GM23338 (cell line): Measurements from ENCODE around the gene SWT1.

Source experiments
- EZH2 ChIP-seq: fragments of 200-600 bp; sonication (generic); IDR thresholded peaks from one replicate; pipeline ENCODE4 v1.8.0; 2017; ENCODE audit warnings: antibody characterized with exemption, mild to moderate bottlenecking, low read depth; ENCODE audit not compliant: unreplicated experiment
- EZH2phosphoT487 ChIP-seq: fragments of 200-600 bp; sonication (generic); IDR thresholded peaks from one replicate; pipeline ENCODE4 v1.8.1; 2018; ENCODE audit warnings: antibody characterized with exemption; ENCODE audit not compliant: unreplicated experiment
- POLR2AphosphoS5 ChIP-seq: IDR thresholded peaks from 2 replicates; pipeline ENCODE4 v1.6.1; 2016; ENCODE audit warnings: antibody characterized with exemption, low read depth
- ZNF114 ChIP-seq: fragments of 250-450 bp; sonication (Bioruptor Pico); IDR thresholded peaks from 2 replicates; pipeline ENCODE4 v1.5.0; 2020; ENCODE audit warnings: mild to moderate bottlenecking, moderate library complexity
- TF ChIP-seq, protein P1 (sequence below), 2 experiments: fragments of 200-600 bp in 1 of 2; sonication (generic) in 1 of 2; conservative IDR thresholded peaks; 2 replicates each; pipeline versions ENCODE4 v1.5.1 to v1.6.1; 2016 to 2017; ENCODE audit warnings: antibody characterized with exemption in 2 of 2, low read depth in 2 of 2, mild to moderate bottlenecking in 2 of 2, moderate library complexity in 1 of 2
- TF ChIP-seq, protein P2 (sequence below): IDR thresholded peaks from one replicate; pipeline ENCODE4 v1.6.1; 2018; ENCODE audit warnings: antibody characterized with exemption; ENCODE audit not compliant: unreplicated experiment

- TF ChIP-seq EZH2phosphoT487 (no peak), ZNF114 (CRISPR knock-in tag) (no peak), EZH2 (no peak), POLR2AphosphoS5 (no peak)
- TF ChIP-seq, protein P1, sequence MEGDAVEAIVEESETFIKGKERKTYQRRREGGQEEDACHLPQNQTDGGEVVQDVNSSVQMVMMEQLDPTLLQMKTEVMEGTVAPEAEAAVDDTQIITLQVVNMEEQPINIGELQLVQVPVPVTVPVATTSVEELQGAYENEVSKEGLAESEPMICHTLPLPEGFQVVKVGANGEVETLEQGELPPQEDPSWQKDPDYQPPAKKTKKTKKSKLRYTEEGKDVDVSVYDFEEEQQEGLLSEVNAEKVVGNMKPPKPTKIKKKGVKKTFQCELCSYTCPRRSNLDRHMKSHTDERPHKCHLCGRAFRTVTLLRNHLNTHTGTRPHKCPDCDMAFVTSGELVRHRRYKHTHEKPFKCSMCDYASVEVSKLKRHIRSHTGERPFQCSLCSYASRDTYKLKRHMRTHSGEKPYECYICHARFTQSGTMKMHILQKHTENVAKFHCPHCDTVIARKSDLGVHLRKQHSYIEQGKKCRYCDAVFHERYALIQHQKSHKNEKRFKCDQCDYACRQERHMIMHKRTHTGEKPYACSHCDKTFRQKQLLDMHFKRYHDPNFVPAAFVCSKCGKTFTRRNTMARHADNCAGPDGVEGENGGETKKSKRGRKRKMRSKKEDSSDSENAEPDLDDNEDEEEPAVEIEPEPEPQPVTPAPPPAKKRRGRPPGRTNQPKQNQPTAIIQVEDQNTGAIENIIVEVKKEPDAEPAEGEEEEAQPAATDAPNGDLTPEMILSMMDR (conservative IDR thresholded peaks at IDR 0.05; ENCODE audit: low read depth in 2 of 2): peak; percentile 80 to 99
- TF ChIP-seq, protein P2, sequence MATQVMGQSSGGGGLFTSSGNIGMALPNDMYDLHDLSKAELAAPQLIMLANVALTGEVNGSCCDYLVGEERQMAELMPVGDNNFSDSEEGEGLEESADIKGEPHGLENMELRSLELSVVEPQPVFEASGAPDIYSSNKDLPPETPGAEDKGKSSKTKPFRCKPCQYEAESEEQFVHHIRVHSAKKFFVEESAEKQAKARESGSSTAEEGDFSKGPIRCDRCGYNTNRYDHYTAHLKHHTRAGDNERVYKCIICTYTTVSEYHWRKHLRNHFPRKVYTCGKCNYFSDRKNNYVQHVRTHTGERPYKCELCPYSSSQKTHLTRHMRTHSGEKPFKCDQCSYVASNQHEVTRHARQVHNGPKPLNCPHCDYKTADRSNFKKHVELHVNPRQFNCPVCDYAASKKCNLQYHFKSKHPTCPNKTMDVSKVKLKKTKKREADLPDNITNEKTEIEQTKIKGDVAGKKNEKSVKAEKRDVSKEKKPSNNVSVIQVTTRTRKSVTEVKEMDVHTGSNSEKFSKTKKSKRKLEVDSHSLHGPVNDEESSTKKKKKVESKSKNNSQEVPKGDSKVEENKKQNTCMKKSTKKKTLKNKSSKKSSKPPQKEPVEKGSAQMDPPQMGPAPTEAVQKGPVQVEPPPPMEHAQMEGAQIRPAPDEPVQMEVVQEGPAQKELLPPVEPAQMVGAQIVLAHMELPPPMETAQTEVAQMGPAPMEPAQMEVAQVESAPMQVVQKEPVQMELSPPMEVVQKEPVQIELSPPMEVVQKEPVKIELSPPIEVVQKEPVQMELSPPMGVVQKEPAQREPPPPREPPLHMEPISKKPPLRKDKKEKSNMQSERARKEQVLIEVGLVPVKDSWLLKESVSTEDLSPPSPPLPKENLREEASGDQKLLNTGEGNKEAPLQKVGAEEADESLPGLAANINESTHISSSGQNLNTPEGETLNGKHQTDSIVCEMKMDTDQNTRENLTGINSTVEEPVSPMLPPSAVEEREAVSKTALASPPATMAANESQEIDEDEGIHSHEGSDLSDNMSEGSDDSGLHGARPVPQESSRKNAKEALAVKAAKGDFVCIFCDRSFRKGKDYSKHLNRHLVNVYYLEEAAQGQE: no peak
Observed at GRCh38 chr1:185170291-185170848, 13.4 kb downstream of the SWT1 start.
